Spleen (tissue), 11 donors: ENCODE measurements around the gene NFATC2. TPM values are rescaled to one million over a fixed set of nuclear protein-coding genes. Genes with fewer than 3 reads are reported as not detected.

Experiments
- DNase-seq: peaks from one replicate; pipeline ENCODE4 v3.0.0-alpha.2; 2020
- H3K27ac ChIP-seq, 8 donors: fragments of 200-600 bp; sonication (generic) in 7 of 8; 1 replicate in 4 of 8; 2 replicates in 4 of 8; pipeline versions ENCODE4 v1.5.0 to v1.8.0; 2016 to 2021; ENCODE audit warnings: inconsistent platforms in 4 of 8, mild to moderate bottlenecking in 4 of 8, moderate library complexity in 1 of 8
- H3K27me3 ChIP-seq, 7 donors: fragments of 200-600 bp; sonication (generic) in 6 of 7; replicated peaks in 1 of 7; 1 replicate in 4 of 7; 2 replicates in 3 of 7; pipeline versions ENCODE4 v1.5.0 to v1.8.0; 2016 to 2021; ENCODE audit warnings: inconsistent platforms in 3 of 7, mild to moderate bottlenecking in 1 of 7
- H3K36me3 ChIP-seq, 6 donors: fragments of 200-600 bp; sonication (generic) in 5 of 6; 1 replicate in 4 of 6; 2 replicates in 2 of 6; pipeline versions ENCODE4 v1.5.0 to v1.8.0; 2016 to 2021; ENCODE audit warnings: inconsistent platforms in 2 of 6
- H3K4me1 ChIP-seq, 6 donors: fragments of 200-600 bp; sonication (generic) in 5 of 6; 1 replicate in 3 of 6; 2 replicates in 3 of 6; pipeline versions ENCODE4 v1.5.0 to v1.8.0; 2016 to 2021; ENCODE audit warnings: inconsistent platforms in 3 of 6
- H3K4me3 ChIP-seq, 8 donors: fragments of 200-600 bp; sonication (generic) in 7 of 8; 1 replicate in 4 of 8; 2 replicates in 4 of 8; pipeline versions ENCODE4 v1.5.0 to v1.8.0; 2016 to 2021; ENCODE audit warnings: inconsistent platforms in 4 of 8, mild to moderate bottlenecking in 4 of 8, moderate library complexity in 2 of 8
- H3K9me3 ChIP-seq, 8 donors: fragments of 200-600 bp; sonication (generic) in 7 of 8; 1 replicate in 4 of 8; 2 replicates in 4 of 8; pipeline versions ENCODE4 v1.5.0 to v1.8.0; 2016 to 2021; ENCODE audit warnings: inconsistent platforms in 4 of 8
- CTCF ChIP-seq, 11 experiments: fragments of 200-600 bp in 7 of 11; fragments of 450-650 bp in 4 of 11; sonication (generic) in 4 of 11; IDR thresholded peaks in 8 of 11; conservative IDR thresholded peaks in 3 of 11; 1 replicate in 7 of 11; 2 replicates in 4 of 11; pipeline versions ENCODE4 v1.4.0 to v1.8.0; 2016 to 2021; ENCODE audit warnings: antibody characterized with exemption in 11 of 11, inconsistent platforms in 4 of 11, mild to moderate bottlenecking in 1 of 11
- POLR2A ChIP-seq, 3 donors: fragments of 450-650 bp; IDR thresholded peaks; one replicate each; pipeline ENCODE4 v1.5.1; 2017; ENCODE audit warnings: antibody characterized with exemption in 3 of 3, mild to moderate bottlenecking in 1 of 3
- POLR2AphosphoS5 ChIP-seq, 3 donors: sonication (generic); formaldehyde crosslinking; IDR thresholded peaks; one replicate each; pipeline ENCODE4 v1.5.1; 2017; ENCODE audit warnings: antibody characterized with exemption in 3 of 3
- WGBS, 5 donors: extraction: QIAGEN DNeasy Blood & Tissue Kit in 3 of 5; methylation state at CpG; one replicate each; pipeline versions ENCODE4 v1.1.5 to v1.1.7; 2013 to 2018; 5-methylcytosine and 5-hydroxymethylcytosine counted together
- intact Hi-C: fragments of 100-400 bp; cut with DNase I; formaldehyde crosslinking; loops from one replicate; pipeline ENCODE4 v1.15.0; 2023; ENCODE audit warnings: low total_unique reads
- polyA plus RNA-seq, 3 donors: library from polyadenylated mRNA; stranded (reverse); fragments of 200-250 nt; gene quantifications; one replicate each; pipeline ENCODE4 v1.2.1, GENCODE V29; 2013
- total RNA-seq, 7 donors: library from RNA; depleted of rRNA in 3 of 7; stranded (reverse); fragments of >200 nt in 3 of 7; fragmentation: NEBNext Ultra II Directional in 4 of 7; extraction: Animal tissue kit (Norgen Biotek cat#: 25700) in 4 of 7; gene quantifications; one replicate each; pipeline versions ENCODE4 v1.1.0 to v1.2.1, GENCODE V29; 2016 to 2021
- donor health status: healthy with polysubstance abuse.
- donor health status: DM: no; HTN: no; CAD: no; lungs with moderate emphysema.
- donor health status: DM: no; HTN: no; CAD: no.
- donor health status: Bipolar disorder and iron deficiency.
- donor health status: healthy.
- donor health status: DM: no; HTN: no; CAD: no.
- donor health status: DM: yes; HTN: yes; CAD: no.

Gene NFATC2
- total and polyA plus RNA-seq, 10 donors = 6.5 to 42.9 (median 34.5) TPM

GRCh38 chr20:51583499-51583898 is 41.0 kb upstream of the NFATC2 start:
- no peaks in the 10 kb centered on the region for H3K27me3 ChIP-seq
- no peak for DNase-seq
- H3K4me3 ChIP-seq = no peak overlapping the region
- H3K36me3 ChIP-seq = no peaks in the 10 kb centered on the region
- WGBS, 5 donors = 93 to 95% (median 95%) methylated on average over 14 of the region's 14 CpGs
- H3K27ac ChIP-seq = no peak overlapping the region
- peaks cover 0 to 5% (median 0%) of the 10 kb centered on the region in 6 donors for H3K4me1 ChIP-seq
- no peaks in the 10 kb centered on the region for H3K9me3 ChIP-seq
- TF ChIP-seq POLR2A (IDR thresholded peaks at IDR 0.05) = no peak
- no peak for TF ChIP-seq POLR2AphosphoS5 (IDR thresholded peaks at IDR 0.05)
- TF ChIP-seq CTCF (IDR thresholded peaks at IDR 0.05 in 8 of 11, conservative IDR thresholded peaks at IDR 0.05 in 3 of 11) = no peak
- intact Hi-C loops = no loop called here

GRCh38 chr20:51583073-51583472 is 40.6 kb upstream of the NFATC2 start:
- intact Hi-C loops = no loop called here
- Histone ChIP-seq H3K27me3 (no peaks in the 10 kb centered on the region), H3K27ac (no peak overlapping the region), H3K4me3 (no peak overlapping the region), H3K36me3 (no peaks in the 10 kb centered on the region), H3K4me1 (peaks cover 0 to 5% (median 0%) of the 10 kb centered on the region in 6 donors), H3K9me3 (no peaks in the 10 kb centered on the region)
- TF ChIP-seq CTCF (IDR thresholded peaks at IDR 0.05 in 8 of 11, conservative IDR thresholded peaks at IDR 0.05 in 3 of 11) (no peak), POLR2A (IDR thresholded peaks at IDR 0.05) (no peak)
- WGBS, 5 donors = 91 to 95% (median 94%) methylated on average over 13 of the region's 13 CpGs
- DNase-seq = no peak

- no peaks in the 10 kb centered on the region for H3K9me3 ChIP-seq
- intact Hi-C loops = no loop called here
These were observed 39.1 kb upstream of the NFATC2 start for GRCh38 chr20:51581571-51581970.

GRCh38 chr20:51579137-51579536 is 36.6 kb upstream of the NFATC2 start:
- TF ChIP-seq CTCF (IDR thresholded peaks at IDR 0.05 in 8 of 11, conservative IDR thresholded peaks at IDR 0.05 in 3 of 11) (no peak), POLR2AphosphoS5 (IDR thresholded peaks at IDR 0.05) (no peak), POLR2A (IDR thresholded peaks at IDR 0.05) (no peak)
- WGBS, 5 donors = 79 to 93% (median 87%) methylated on average over 8 of the region's 8 CpGs
- H3K4me3 ChIP-seq = no peak overlapping the region
- H3K4me1 ChIP-seq = no peaks in the 10 kb centered on the region
- H3K36me3 ChIP-seq = no peaks in the 10 kb centered on the region
- H3K9me3 ChIP-seq = peaks cover 0 to 11% (median 7%) of the 10 kb centered on the region in 8 donors
- no peak for DNase-seq
- no peak overlapping the region for H3K27ac ChIP-seq
- intact Hi-C loops = no loop called here
- H3K27me3 ChIP-seq = no peaks in the 10 kb centered on the region

More at GRCh38 chr20:51581571-51581970, 39.1 kb upstream of the NFATC2 start:
- peaks cover 0 to 5% (median 0%) of the 10 kb centered on the region in 6 donors for H3K4me1 ChIP-seq
- H3K36me3 ChIP-seq = no peaks in the 10 kb centered on the region
- no peak overlapping the region for H3K27ac ChIP-seq
- no peak for DNase-seq
- H3K27me3 ChIP-seq = no peaks in the 10 kb centered on the region
- TF ChIP-seq POLR2A (IDR thresholded peaks at IDR 0.05) = no peak
- no peak for TF ChIP-seq POLR2AphosphoS5 (IDR thresholded peaks at IDR 0.05)
- TF ChIP-seq CTCF (IDR thresholded peaks at IDR 0.05 in 8 of 11, conservative IDR thresholded peaks at IDR 0.05 in 3 of 11) = no peak
- no peak overlapping the region for H3K4me3 ChIP-seq
